H9 (cell line): ENCODE measurements around the gene GNAI1. TPM values are rescaled to one million over a fixed set of nuclear protein-coding genes. Genes with fewer than 3 reads are reported as not detected.

Source experiments
- DNase-seq: peaks from one replicate; pipeline ENCODE4 v3.0.0-alpha.2; 2017
- H2AFZ ChIP-seq: one replicate; pipeline ENCODE4 v1.6.1; 2013; ENCODE audit warnings: mild to moderate bottlenecking, low read length, control low read depth, moderate library complexity
- H2AK5ac ChIP-seq: 2 replicates; pipeline ENCODE4 v1.6.1; 2013; ENCODE audit warnings: low read length, control low read depth, mixed read lengths; ENCODE audit not compliant: insufficient read length
- H2BK120ac ChIP-seq: one replicate; pipeline ENCODE4 v1.6.1; 2013; ENCODE audit warnings: low read depth, mild to moderate bottlenecking, low read length, control low read depth, inconsistent platforms; ENCODE audit not compliant: poor library complexity, severe bottlenecking
- H2BK12ac ChIP-seq: 2 replicates; pipeline ENCODE4 v1.6.1; 2013; ENCODE audit warnings: low read length, control low read depth, mixed read lengths, low read depth; ENCODE audit not compliant: insufficient read length
- H2BK15ac ChIP-seq: 2 replicates; pipeline ENCODE4 v1.6.1; 2013; ENCODE audit warnings: low read depth, low read length, control low read depth
- H2BK20ac ChIP-seq: one replicate; pipeline ENCODE4 v1.6.1; 2013; ENCODE audit warnings: low read depth, mild to moderate bottlenecking, low read length, control low read depth, inconsistent platforms; ENCODE audit not compliant: poor library complexity, severe bottlenecking
- H2BK5ac ChIP-seq: 2 replicates; pipeline ENCODE4 v1.6.1; 2013; ENCODE audit warnings: low read length, control low read depth, mixed read lengths; ENCODE audit not compliant: insufficient read length
- H3K14ac ChIP-seq: 2 replicates; pipeline ENCODE4 v1.6.1; 2013; ENCODE audit warnings: low read length, control low read depth; ENCODE audit not compliant: insufficient read depth
- H3K18ac ChIP-seq: 2 replicates; pipeline ENCODE4 v1.6.1; 2013; ENCODE audit warnings: low read depth, mild to moderate bottlenecking, mixed read lengths, low read length, control low read depth; ENCODE audit not compliant: insufficient read length
- H3K23ac ChIP-seq: 2 replicates; pipeline ENCODE4 v1.6.1; 2013; ENCODE audit warnings: low read length, control low read depth, mixed read lengths, low read depth; ENCODE audit not compliant: insufficient read length
- H3K23me2 ChIP-seq: 2 replicates; pipeline ENCODE4 v1.6.1; 2013; ENCODE audit warnings: low read depth, mild to moderate bottlenecking, mixed read lengths, low read length, control low read depth; ENCODE audit not compliant: insufficient read length, poor library complexity, severe bottlenecking
- H3K27ac ChIP-seq: 2 replicates; pipeline ENCODE4 v1.5.1; 2013; ENCODE audit warnings: low read length, control low read depth, mixed read lengths, low read depth; ENCODE audit not compliant: insufficient read length
- H3K27me3 ChIP-seq: 2 replicates; pipeline ENCODE4 v1.6.1; 2013; ENCODE audit warnings: low read length, control low read depth, inconsistent platforms; ENCODE audit not compliant: insufficient read depth
- H3K4ac ChIP-seq: 2 replicates; pipeline ENCODE4 v1.6.1; 2013; ENCODE audit warnings: low read depth, mild to moderate bottlenecking, control low read depth, inconsistent platforms, low read length, moderate library complexity
- H3K4me1 ChIP-seq: 2 replicates; pipeline ENCODE4 v1.6.1; 2013; ENCODE audit warnings: low read length, control low read depth, inconsistent platforms; ENCODE audit not compliant: insufficient read depth
- H3K4me2 ChIP-seq: 2 replicates; pipeline ENCODE4 v1.6.1; 2013; ENCODE audit warnings: low read length, control low read depth, mixed read lengths; ENCODE audit not compliant: insufficient read length, insufficient read depth
- H3K56ac ChIP-seq: 2 replicates; pipeline ENCODE4 v1.6.1; 2013; ENCODE audit warnings: low read depth, mild to moderate bottlenecking, mixed read lengths, low read length, control low read depth; ENCODE audit not compliant: insufficient read length
- H3K79me1 ChIP-seq: 2 replicates; pipeline ENCODE4 v1.6.1; 2013; ENCODE audit warnings: low read depth, mild to moderate bottlenecking, moderate library complexity, low read length, control low read depth, inconsistent platforms; ENCODE audit not compliant: insufficient read depth, poor library complexity, severe bottlenecking
- H3K79me2 ChIP-seq: 2 replicates; pipeline ENCODE4 v1.6.1; 2013; ENCODE audit warnings: low read length, control low read depth, inconsistent platforms; ENCODE audit not compliant: insufficient read depth
- H3K9ac ChIP-seq: 2 replicates; pipeline ENCODE4 v1.6.1; 2013; ENCODE audit warnings: low read length, control low read depth, mixed read lengths; ENCODE audit not compliant: insufficient read length; ENCODE audit errors: extremely low read depth
- H3K9me3 ChIP-seq: one replicate; pipeline ENCODE4 v1.6.1; 2013; ENCODE audit warnings: low read depth, low read length, inconsistent platforms; ENCODE audit not compliant: control insufficient read depth
- H3T11ph ChIP-seq: one replicate; pipeline ENCODE4 v1.6.1; 2013; ENCODE audit warnings: mild to moderate bottlenecking, low read length, control low read depth, inconsistent platforms
- H4K20me1 ChIP-seq: one replicate; pipeline ENCODE4 v1.6.1; 2013; ENCODE audit not compliant: control insufficient read depth, insufficient read length, insufficient read depth
- H4K5ac ChIP-seq: 2 replicates; pipeline ENCODE4 v1.6.1; 2013; ENCODE audit warnings: low read depth, mild to moderate bottlenecking, mixed read lengths, low read length, control low read depth; ENCODE audit not compliant: insufficient read length
- H4K8ac ChIP-seq: replicated peaks from 2 replicates; pipeline ENCODE4 v1.6.1; 2013; ENCODE audit warnings: low read length, control low read depth, mixed read lengths, low read depth; ENCODE audit not compliant: insufficient read length
- H4K91ac ChIP-seq: 2 replicates; pipeline ENCODE4 v1.6.1; 2013; ENCODE audit warnings: low read depth, mild to moderate bottlenecking, moderate library complexity, mixed read lengths, low read length, control low read depth; ENCODE audit not compliant: insufficient read length
- H3K27ac Mint-ChIP-seq, 3 experiments: 2 replicates in 2 of 3; 3 replicates in 1 of 3; pipeline ENCODE4 v1.8.0; 2020 to 2021; ENCODE audit warnings: mixed read lengths in 3 of 3, mild to moderate bottlenecking in 1 of 3, moderate library complexity in 1 of 3
- H3K27me3 Mint-ChIP-seq: 2 replicates; pipeline ENCODE4 v1.8.0; 2021; ENCODE audit warnings: low read depth, mild to moderate bottlenecking, moderate library complexity, mixed read lengths
- H3K36me3 Mint-ChIP-seq, 3 experiments: 2 replicates in 2 of 3; 3 replicates in 1 of 3; pipeline ENCODE4 v1.8.0; 2020 to 2021; ENCODE audit warnings: low read depth in 3 of 3, mixed read lengths in 3 of 3; ENCODE audit not compliant: insufficient read depth in 1 of 3
- H3K4me1 Mint-ChIP-seq, 2 experiments: 2 replicates each; pipeline ENCODE4 v1.8.0; 2020; ENCODE audit warnings: mixed read lengths in 2 of 2
- H3K4me3 Mint-ChIP-seq, 2 experiments: 2 replicates in 1 of 2; 3 replicates in 1 of 2; pipeline ENCODE4 v1.8.0; 2020 to 2021; ENCODE audit warnings: mild to moderate bottlenecking in 2 of 2, mixed read lengths in 2 of 2, moderate library complexity in 1 of 2
- H3K9me3 Mint-ChIP-seq, 2 experiments: 2 replicates in 1 of 2; 3 replicates in 1 of 2; pipeline ENCODE4 v1.8.0; 2020; ENCODE audit warnings: mild to moderate bottlenecking in 2 of 2, mixed read lengths in 2 of 2, moderate library complexity in 1 of 2
- CTCF ChIP-seq: fragments of 200-600 bp; sonication (generic); conservative IDR thresholded peaks from 3 replicates; pipeline ENCODE4 v1.8.0; 2021; ENCODE audit warnings: antibody characterized with exemption, mild to moderate bottlenecking
- WGBS: extraction: QIAGEN DNeasy Blood & Tissue Kit; methylation state at CpG from one replicate; pipeline ENCODE4 v1.1.7; 2013; ENCODE audit warnings: missing lambda C conversion rate, low lambda C conversion rate, mixed read lengths; ENCODE audit not compliant: insufficient read length; ENCODE audit errors: extremely low coverage; 5-methylcytosine and 5-hydroxymethylcytosine counted together
- total RNA-seq: library from RNA; stranded (reverse); gene quantifications from 2 replicates; pipeline ENCODE4 v1.2.1, GENCODE V29; 2021

The GNAI1 gene
- total RNA-seq, 1 experiment from 2014 or later: 14.1 TPM

- no peak overlapping the region for H3T11ph ChIP-seq
- peak overlapping the region in 2 of 3 experiments; percentile 96 to 97; a peak in 5 of 7 replicates for H3K27ac Mint-ChIP-seq
- peaks cover 14% of the 10 kb centered on the region for H3K27me3 Mint-ChIP-seq
- peaks cover 5% of the 10 kb centered on the region for H3K4me1 ChIP-seq
- H3K79me2 ChIP-seq: peaks cover 10% of the 10 kb centered on the region; the same call in 1 of the 2 replicates
- H3K4me1 Mint-ChIP-seq: peaks cover 35% of the 10 kb centered on the region in 2 experiments
- no peak overlapping the region for H3K56ac ChIP-seq
- H2AK5ac ChIP-seq: no peak overlapping the region
- peak overlapping the region; percentile 57 for H3K14ac ChIP-seq
- no peak for DNase-seq
- no peak overlapping the region for H2BK15ac ChIP-seq
- WGBS: no CpG with 5 or more reads among the region's 58 CpGs
- H3K79me1 ChIP-seq: peaks cover 2% of the 10 kb centered on the region
- peak overlapping the region; percentile 92 for H3K4me2 ChIP-seq
- no peak overlapping the region for H3K4ac ChIP-seq
- H3K36me3 Mint-ChIP-seq: peaks cover 0 to 4% (median 2%) of the 10 kb centered on the region in 3 experiments; a peak in 5 of 7 replicates
- H3K9ac ChIP-seq: peak overlapping the region; percentile 83
- peak overlapping the region; percentile 92 to 98 for H3K4me3 Mint-ChIP-seq
- H4K8ac ChIP-seq: no peak overlapping the region
- no peak overlapping the region for H2BK120ac ChIP-seq
- H2BK12ac ChIP-seq: no peak overlapping the region
- no peak overlapping the region for H3K27ac ChIP-seq
- no peaks in the 10 kb centered on the region for H4K20me1 ChIP-seq
- no peak overlapping the region for H4K91ac ChIP-seq
- H3K27me3 ChIP-seq: no peaks in the 10 kb centered on the region; the same call in 1 of the 2 replicates
- no peak overlapping the region for H4K5ac ChIP-seq
- no peak overlapping the region for H2BK5ac ChIP-seq
- H3K18ac ChIP-seq: peak overlapping the region; percentile 62
- no peaks in the 10 kb centered on the region for H3K9me3 ChIP-seq
- no peak overlapping the region for H2BK20ac ChIP-seq
- H2AFZ ChIP-seq: no peak overlapping the region
- H3K9me3 Mint-ChIP-seq: peaks cover 0 to 3% of the 10 kb centered on the region in 2 experiments; a peak in 4 of 5 replicates
- no peak for TF ChIP-seq CTCF
- peaks cover 12% of the 10 kb centered on the region for H3K23me2 ChIP-seq
- no peak overlapping the region for H3K23ac ChIP-seq
Measured at GRCh38 chr7:80135309-80136104, 876 bp downstream of the GNAI1 start.
